Fibroblast of lung (primary cell): Measurements from ENCODE around the gene TAF3. TPM values are rescaled to one million over a fixed set of nuclear protein-coding genes. Genes with fewer than 3 reads are reported as not detected.

Source experiments
- DNase-seq, 2 donors: peaks; one replicate each; pipeline versions ENCODE4 v3.0.0 to v3.0.0-alpha.2; 2010; ENCODE audit warnings: low read depth in 2 of 2
- H2AFZ ChIP-seq: 2 replicates; pipeline ENCODE4 v1.5.1; 2012; ENCODE audit warnings: low read length, control low read depth, inconsistent platforms
- H3K27ac ChIP-seq: 2 replicates; pipeline ENCODE4 v1.5.1; 2011; ENCODE audit warnings: low read length, control low read depth; ENCODE audit not compliant: insufficient read depth
- H3K27me3 ChIP-seq: 2 replicates; pipeline ENCODE4 v1.5.1; 2011; ENCODE audit warnings: mild to moderate bottlenecking, low read length; ENCODE audit not compliant: control insufficient read depth, insufficient read depth
- H3K36me3 ChIP-seq: 2 replicates; pipeline ENCODE4 v1.5.1; 2011; ENCODE audit warnings: low read length; ENCODE audit not compliant: control insufficient read depth, insufficient read depth
- H3K4me1 ChIP-seq: 2 replicates; pipeline ENCODE4 v1.5.1; 2011; ENCODE audit warnings: low read length; ENCODE audit not compliant: control insufficient read depth, insufficient read depth; ENCODE audit errors: extremely low read depth
- H3K4me2 ChIP-seq: 2 replicates; pipeline ENCODE4 v1.5.1; 2011; ENCODE audit warnings: low read length, control low read depth; ENCODE audit not compliant: insufficient read depth; ENCODE audit errors: extremely low read depth
- H3K4me3 ChIP-seq, 4 experiments: fragments of 200-600 bp in 1 of 4; sonication (generic) in 1 of 4; replicated peaks in 1 of 4; 2 replicates each; pipeline ENCODE4 v1.5.1; 2011 to 2016; ENCODE audit warnings: low read length in 4 of 4, low read depth in 3 of 4, mild to moderate bottlenecking in 3 of 4, control low read depth in 2 of 4, inconsistent platforms in 1 of 4, mixed read lengths in 1 of 4; ENCODE audit not compliant: insufficient read depth in 1 of 4; ENCODE audit errors: control extremely low read depth in 1 of 4
- H3K79me2 ChIP-seq: 2 replicates; pipeline ENCODE4 v1.5.1; 2012; ENCODE audit warnings: mild to moderate bottlenecking, low read length, inconsistent platforms; ENCODE audit not compliant: control insufficient read depth, insufficient read depth
- H3K9ac ChIP-seq: 2 replicates; pipeline ENCODE4 v1.5.1; 2011; ENCODE audit warnings: mild to moderate bottlenecking, low read length, control low read depth; ENCODE audit not compliant: insufficient read depth
- H3K9me3 ChIP-seq: 2 replicates; pipeline ENCODE4 v1.5.1; 2012; ENCODE audit warnings: low read depth, low read length; ENCODE audit not compliant: control insufficient read depth, insufficient read depth
- H4K20me1 ChIP-seq: 2 replicates; pipeline ENCODE4 v1.5.1; 2011; ENCODE audit warnings: low read length; ENCODE audit not compliant: control insufficient read depth, insufficient read depth; ENCODE audit errors: extremely low read depth
- CTCF ChIP-seq, 2 donors: IDR thresholded peaks in 1 of 2; conservative IDR thresholded peaks in 1 of 2; 1 replicate in 1 of 2; 2 replicates in 1 of 2; pipeline ENCODE4 v1.5.1; 2011 to 2012; ENCODE audit warnings: low read length in 2 of 2, control low read depth in 1 of 2, inconsistent platforms in 1 of 2, low read depth in 1 of 2, mild to moderate bottlenecking in 1 of 2
- EZH2 ChIP-seq: IDR thresholded peaks from 2 replicates; pipeline ENCODE4 v1.5.1; 2012; ENCODE audit warnings: low read length, control low read depth, mild to moderate bottlenecking; ENCODE audit errors: missing control alignments
- polyA plus RNA-seq, 2 donors: library from polyadenylated mRNA; depleted of rRNA in 1 of 2; stranded (reverse) in 1 of 2; unstranded in 1 of 2; fragments of >200 nt; gene quantifications; 2 replicates each; pipeline ENCODE4 v1.2.1, GENCODE V29; 2011 to 2012; ENCODE audit warnings: missing spikeins in 1 of 2
- total RNA-seq: library from RNA; depleted of rRNA; stranded (reverse); fragments of >200 nt; gene quantifications from 2 replicates; pipeline ENCODE4 v1.2.1, GENCODE V29; 2014

TAF3 gene
- total and polyA plus RNA-seq, 2 donors (not counting 1 experiment from before 2014, with no cell fraction given) = 2.1 to 4.0 TPM

- H3K79me2 ChIP-seq = peaks cover 9% of the 10 kb centered on the region
- TF ChIP-seq CTCF (conservative IDR thresholded peaks at IDR 0.05 in 1 of 2, IDR thresholded peaks at IDR 0.05 in 1 of 2; ENCODE audit: low read depth in 1 of 2, low read length in 2 of 2) (no peak), EZH2 (no peak)
- H3K4me2 ChIP-seq = no peak overlapping the region
- no peak overlapping the region for H3K9ac ChIP-seq
- no peak overlapping the region for H3K4me3 ChIP-seq
- no peak overlapping the region for H3K27ac ChIP-seq
- H4K20me1 ChIP-seq = no peaks in the 10 kb centered on the region
- no peaks in the 10 kb centered on the region for H3K9me3 ChIP-seq
- no peak for DNase-seq
- no peaks in the 10 kb centered on the region for H3K36me3 ChIP-seq
- no peak overlapping the region for H2AFZ ChIP-seq
- no peaks in the 10 kb centered on the region for H3K4me1 ChIP-seq
- no peaks in the 10 kb centered on the region for H3K27me3 ChIP-seq
Observed at GRCh38 chr10:7829289-7829834, 11.1 kb downstream of the TAF3 start.

GRCh38 chr10:7832060-7832459 is 13.8 kb downstream of the TAF3 start:
- Histone ChIP-seq H2AFZ (no peak overlapping the region), H3K36me3 (no peaks in the 10 kb centered on the region), H3K4me2 (no peak overlapping the region), H3K4me1 (no peaks in the 10 kb centered on the region), H3K27ac (no peak overlapping the region), H3K27me3 (no peaks in the 10 kb centered on the region), H3K9ac (no peak overlapping the region), H3K4me3 (no peak overlapping the region), H3K9me3 (no peaks in the 10 kb centered on the region), H3K79me2 (peaks cover 9% of the 10 kb centered on the region), H4K20me1 (no peaks in the 10 kb centered on the region)
- TF ChIP-seq CTCF (conservative IDR thresholded peaks at IDR 0.05 in 1 of 2, IDR thresholded peaks at IDR 0.05 in 1 of 2; ENCODE audit: low read depth in 1 of 2, low read length in 2 of 2) (no peak), EZH2 (no peak)
- no peak for DNase-seq

DNA sequence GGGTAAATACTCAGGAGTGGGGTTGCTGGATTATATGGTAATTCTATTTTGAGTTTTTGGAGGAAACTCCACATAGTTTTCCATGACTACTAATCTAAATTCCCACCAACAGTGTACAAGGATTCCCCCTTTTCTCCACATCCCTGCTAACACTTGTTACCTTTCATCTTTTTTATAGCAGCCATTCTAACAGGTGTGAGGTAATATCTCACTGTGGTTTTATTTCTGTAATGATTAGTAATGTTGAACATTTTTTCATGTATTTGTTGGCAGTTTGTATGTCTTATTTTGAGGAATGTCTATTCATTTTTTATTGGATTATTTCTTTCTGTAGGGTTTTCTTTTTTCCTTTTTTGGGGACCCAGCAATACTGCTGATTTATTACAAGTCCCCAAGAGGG is 14.9 kb downstream of the TAF3 start:
- no peaks in the 10 kb centered on the region for H3K4me1 ChIP-seq
- H3K4me2 ChIP-seq = no peak overlapping the region
- no peak for DNase-seq
- no peak overlapping the region for H2AFZ ChIP-seq
- peaks cover 6% of the 10 kb centered on the region for H3K79me2 ChIP-seq
- H3K27me3 ChIP-seq = no peaks in the 10 kb centered on the region
- H3K27ac ChIP-seq = no peak overlapping the region
- H3K9me3 ChIP-seq = no peaks in the 10 kb centered on the region
- H3K9ac ChIP-seq = no peak overlapping the region
- TF ChIP-seq EZH2 = no peak
- TF ChIP-seq CTCF (conservative IDR thresholded peaks at IDR 0.05 in 1 of 2, IDR thresholded peaks at IDR 0.05 in 1 of 2; ENCODE audit: low read depth in 1 of 2, low read length in 2 of 2) = no peak
- H3K4me3 ChIP-seq = no peak overlapping the region
- no peaks in the 10 kb centered on the region for H4K20me1 ChIP-seq
- no peaks in the 10 kb centered on the region for H3K36me3 ChIP-seq
